GM19043 (cell line): ENCODE results near the gene SPINDOC.
A peak's percentile ranks its signal among the peaks of the same experiment; 100 is the strongest.
"Not testable (repeated sequence)": the region's sequence is repeated elsewhere in the genome, so short reads cannot be mapped to it uniquely, and the experiment has no call there.

Experiments used
- ATAC-seq: cut with Tn5 transposase; IDR thresholded peaks from one replicate; pipeline ENCODE4 v1.9.1; 2021; ENCODE audit warnings: low read depth; ENCODE audit not compliant: unreplicated experiment

SPINDOC gene

GRCh38 chr11:63849691-63850090 lies 36.4 kb downstream of the SPINDOC start:
- no peak for ATAC-seq

DNA sequence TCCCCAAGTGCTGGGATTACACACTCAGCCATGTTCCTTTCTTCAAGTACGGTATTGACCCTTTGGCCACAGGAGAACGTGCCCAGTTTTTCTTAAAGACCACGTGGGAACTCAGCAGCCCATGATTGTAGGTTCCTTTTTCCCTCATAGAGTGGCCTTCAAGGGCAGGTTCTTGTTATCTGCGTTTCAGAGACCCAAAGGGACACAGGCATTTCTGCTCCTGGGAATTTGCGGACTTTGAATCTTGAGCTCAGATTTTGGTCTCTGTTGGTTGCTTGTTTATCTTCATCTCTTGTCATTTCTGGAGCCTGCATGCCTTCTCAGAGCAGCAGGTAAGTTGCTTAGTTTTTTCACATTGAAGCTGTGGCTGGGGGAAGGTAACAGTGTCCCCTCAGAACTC lies 37.7 kb downstream of the SPINDOC start:
- ATAC-seq: no peak

- no peak for ATAC-seq
Measured at GRCh38 chr11:63851364-63851763, 38.1 kb downstream of the SPINDOC start.

GRCh38 chr11:63853476-63853875 lies 40.2 kb downstream of the SPINDOC start:
- no peak for ATAC-seq

DNA sequence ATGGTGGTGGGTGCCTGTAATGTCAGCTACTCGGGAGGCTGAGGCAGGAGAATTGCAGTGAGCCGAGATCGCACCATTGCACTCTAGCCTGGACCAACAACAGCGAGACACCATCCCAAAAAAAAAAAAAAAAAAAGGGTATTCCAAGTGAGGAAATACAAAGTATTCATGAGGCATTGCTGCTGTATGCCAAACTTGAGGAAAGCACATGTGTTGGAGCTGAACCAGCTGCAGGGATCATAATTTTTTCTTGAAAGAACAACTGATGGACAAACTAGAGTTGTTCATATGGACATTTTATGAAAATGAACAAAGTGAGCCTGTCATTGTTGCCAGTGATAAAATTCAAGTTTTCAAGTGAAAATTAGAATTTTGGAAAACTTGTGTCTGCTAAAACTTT lies 41.4 kb downstream of the SPINDOC start:
- ATAC-seq: no peak

GRCh38 chr11:63855975-63856374 lies 42.7 kb downstream of the SPINDOC start:
- ATAC-seq: no peak

GRCh38 chr11:63858628-63859550 lies 45.6 kb downstream of the SPINDOC start:
- no peak for ATAC-seq

- no peak for ATAC-seq
Measured at GRCh38 chr11:63862923-63863322, 49.7 kb downstream of the SPINDOC start.

DNA sequence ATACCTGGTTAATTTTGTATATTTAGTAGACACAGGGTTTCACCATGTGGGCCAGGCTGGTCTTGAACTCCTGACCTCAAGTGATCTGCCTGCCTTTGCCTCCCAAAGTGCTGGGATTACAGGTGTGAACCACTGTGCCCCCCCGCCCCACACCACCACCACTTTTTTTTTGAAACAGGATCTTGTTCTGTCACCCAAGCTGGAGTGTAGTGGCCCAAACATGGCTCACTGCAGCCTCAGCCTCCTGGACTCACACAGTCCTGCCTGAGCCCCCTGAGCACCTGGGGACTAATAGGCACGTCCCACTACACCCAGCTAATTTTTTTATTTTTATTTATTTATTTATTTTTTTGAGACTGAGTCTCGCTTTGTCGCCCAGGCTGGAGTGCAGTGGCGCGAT lies 50.4 kb downstream of the SPINDOC start:
- not testable (repeated sequence) for ATAC-seq

GRCh38 chr11:63866211-63866610 lies 53.0 kb downstream of the SPINDOC start:
- ATAC-seq: no peak

- ATAC-seq: no peak
Measured at GRCh38 chr11:63867511-63867910, 54.3 kb downstream of the SPINDOC start.

DNA sequence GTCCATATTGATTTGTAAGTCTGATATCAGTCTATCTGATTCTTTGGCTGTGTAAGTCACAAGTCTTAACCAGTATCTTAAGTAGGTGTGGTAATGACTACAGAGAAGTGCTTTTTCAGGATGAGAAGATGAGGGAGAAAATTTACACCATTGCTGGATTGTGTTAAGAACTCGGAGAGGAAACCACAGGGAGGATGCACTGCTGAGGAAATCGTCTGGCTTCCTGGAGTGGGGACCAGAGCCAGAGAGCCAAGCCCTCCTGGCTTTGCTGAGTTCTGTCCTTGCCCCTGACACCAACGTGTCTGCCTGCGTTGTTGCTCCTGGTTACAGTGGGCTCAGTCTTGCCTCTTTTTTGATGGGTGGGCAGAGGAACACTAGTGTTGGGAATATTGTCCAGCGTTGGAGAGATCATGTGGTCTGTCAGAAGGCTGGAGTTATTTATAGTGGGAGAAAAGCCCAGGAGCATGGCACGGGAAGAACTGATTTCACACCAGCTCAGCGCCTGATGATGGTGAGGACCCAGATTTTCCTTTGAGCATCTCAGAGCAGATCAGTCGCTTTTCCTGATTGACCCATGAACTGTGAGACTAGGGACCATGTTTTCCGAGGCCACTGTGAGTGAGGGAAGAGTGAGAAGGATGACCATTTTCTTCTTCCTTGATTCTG lies 55.3 kb downstream of the SPINDOC start:
- ATAC-seq: no peak

GRCh38 chr11:63869171-63869591 lies 55.9 kb downstream of the SPINDOC start:
- ATAC-seq: no peak

DNA sequence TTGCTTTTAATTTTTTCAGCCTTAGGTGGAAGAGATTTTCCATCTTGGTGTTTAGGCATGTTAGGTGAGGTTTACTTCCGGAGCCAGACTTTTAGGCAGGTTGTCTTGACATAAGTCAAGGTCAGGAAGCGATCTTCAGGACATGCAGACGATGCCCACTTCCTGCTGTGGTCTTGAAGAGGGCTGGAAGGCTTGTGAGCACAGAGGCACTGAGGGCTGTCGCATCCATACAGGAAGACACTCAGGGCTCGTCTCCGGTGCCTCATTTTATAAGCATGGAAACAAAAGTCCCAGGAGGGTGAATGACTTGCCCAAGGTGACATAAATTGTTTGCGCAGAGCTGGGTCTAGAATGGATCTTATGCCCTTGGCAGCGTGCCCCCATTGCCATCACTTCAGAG lies 56.4 kb downstream of the SPINDOC start:
- ATAC-seq: no peak

DNA sequence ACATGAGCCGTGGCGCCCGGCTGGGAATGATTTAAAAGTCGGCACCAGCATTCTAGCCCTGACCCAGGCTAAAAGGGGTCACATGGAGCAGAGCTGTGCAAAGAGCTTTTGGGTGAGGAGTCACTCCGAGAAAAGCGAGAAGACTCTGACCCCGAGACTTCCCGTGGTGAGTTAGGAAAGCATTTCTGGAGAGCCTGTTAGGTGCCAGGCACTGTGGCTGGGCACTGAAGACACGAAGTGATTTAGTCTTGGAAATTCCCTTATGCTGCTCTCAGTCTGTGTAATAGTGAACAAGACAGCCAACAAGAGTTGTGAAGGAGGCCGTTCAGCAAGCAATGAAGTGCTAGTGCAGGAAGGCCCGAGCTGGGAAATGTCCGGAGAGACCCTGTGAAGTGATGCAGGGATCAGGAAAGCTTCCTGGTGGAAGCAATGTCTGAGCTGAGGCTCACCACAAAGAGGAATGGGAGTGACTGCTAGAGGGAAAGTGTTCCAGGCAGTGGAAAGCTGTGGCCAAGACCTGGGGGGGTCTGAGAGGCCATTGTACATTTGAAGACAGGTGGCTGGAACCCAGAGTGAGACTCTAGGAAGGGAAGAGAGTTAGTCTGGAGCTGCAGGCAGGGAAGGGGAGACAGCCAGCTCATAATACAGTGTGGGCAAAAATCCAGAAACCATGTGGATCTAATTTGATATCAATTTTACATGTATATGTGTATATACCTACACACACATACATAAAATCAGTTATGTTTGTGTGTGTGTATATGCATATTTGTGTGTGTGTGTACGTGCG lies 57.3 kb downstream of the SPINDOC start:
- ATAC-seq: no peak

DNA sequence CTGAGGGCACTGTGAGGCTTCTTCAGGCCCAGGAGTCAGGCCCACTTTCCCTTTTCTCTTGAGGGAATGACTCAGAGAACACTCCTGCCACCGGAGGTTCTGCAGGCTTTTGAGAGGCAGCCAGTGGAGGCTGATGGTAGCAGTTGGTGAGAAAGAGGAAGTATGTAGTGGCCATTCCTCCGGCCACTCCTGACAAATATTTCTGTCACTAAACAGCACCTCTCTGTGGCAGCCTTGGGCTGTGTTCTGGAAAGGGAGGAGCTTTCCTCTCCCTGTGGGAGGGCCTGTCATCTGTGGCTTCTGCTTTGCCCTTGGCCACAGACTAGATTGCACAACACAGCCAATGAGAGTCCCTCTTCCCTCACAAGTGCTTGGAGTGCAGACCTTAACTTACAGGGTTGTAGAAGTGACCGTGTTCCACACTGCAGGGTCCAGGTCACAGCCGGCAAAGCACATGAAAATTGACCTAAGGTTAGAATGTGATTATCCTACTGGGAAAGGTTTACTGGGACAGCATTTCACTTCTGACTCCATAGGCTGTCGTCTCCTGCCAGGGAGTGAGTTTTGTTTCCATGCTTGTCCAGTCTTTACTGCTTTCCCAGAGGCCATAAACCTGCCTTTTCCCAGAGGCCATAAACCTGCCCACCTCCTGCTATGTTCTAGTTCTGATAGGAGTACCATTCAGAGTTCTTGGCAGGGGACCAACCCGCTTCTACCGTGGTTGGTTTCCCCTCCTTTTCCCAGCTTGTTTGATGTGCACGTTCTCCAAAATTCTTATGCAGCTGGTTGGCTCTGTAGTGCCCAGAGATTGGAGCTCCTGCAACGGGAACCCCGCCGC lies 58.9 kb downstream of the SPINDOC start:
- ATAC-seq: peak; percentile 95

GRCh38 chr11:63872800-63873197 lies 59.5 kb downstream of the SPINDOC start:
- no peak for ATAC-seq

DNA sequence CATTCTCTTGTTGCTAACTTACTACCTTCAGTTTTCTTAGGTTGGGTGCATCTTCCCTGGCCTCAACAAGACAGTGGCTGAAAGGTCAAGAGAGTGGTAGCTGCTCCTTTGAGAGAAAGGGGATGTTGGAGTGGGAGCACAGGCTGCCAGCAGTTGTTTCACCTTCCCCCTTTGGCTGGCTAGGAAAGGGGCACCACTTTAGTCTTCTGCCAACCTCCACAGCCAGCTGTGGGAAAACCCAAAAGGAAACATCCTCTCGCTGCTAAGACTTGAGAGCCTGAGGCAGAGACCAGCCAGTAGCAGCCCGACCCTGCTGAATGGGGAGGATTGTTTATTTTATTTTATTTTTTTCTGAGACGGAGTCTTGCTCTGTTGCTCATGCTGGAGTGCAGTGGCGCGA lies 60.1 kb downstream of the SPINDOC start:
- ATAC-seq: no peak

DNA sequence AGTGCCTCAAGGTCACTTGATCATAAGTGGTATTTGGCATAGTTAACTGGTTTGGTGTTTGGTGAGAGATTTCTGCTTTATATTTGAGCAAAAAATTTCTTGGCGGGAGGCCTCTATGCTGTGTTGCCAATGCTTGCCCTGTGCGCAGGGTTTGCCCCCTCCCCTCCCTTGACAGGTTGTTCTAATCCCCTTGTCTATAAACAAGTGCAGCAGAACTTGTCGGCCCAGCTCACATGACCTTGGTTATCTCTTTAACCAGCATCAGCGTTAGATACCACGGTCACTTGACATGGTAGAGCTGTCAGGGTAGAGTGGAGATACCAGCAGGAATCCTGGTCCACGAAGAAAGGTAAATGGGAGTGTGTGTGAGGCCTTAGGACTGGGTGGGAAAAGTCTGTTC lies 61.3 kb downstream of the SPINDOC start:
- ATAC-seq: no peak

DNA sequence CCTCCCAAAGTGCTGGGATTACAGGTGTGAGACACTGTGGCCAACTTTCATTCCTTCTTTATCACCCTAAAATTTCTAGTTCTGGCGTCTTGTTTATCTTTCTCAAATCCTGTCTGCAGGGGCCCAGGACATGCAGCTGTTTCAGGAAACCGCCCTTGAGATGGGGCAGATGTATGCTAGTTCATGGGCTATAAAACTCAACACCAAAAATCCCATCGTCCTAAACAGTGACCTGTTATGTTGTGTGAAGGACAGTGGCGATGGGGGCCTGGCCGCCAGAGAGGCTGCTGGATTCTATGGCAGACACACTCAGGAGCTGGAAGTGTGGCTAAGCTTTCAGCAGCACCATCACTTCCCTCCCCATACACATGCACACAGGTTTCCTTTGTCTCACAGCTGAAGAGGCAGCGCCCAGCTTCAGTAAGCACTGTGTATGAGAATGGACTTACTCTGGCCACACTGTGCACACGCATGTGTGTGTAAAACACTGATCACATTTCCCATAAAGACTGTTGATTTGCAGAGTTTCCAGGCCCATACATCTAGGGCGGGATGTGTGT lies 62.3 kb downstream of the SPINDOC start:
- no peak for ATAC-seq
